Mesothelial cell of epicardium (in vitro differentiated cells): ENCODE measurements around the gene FAXDC2. TPM values are rescaled to one million over a fixed set of nuclear protein-coding genes. Genes with fewer than 3 reads are reported as not detected.

Experiments
- DNase-seq, 2 experiments: peaks; one replicate each; pipeline ENCODE4 v3.0.0; 2021; ENCODE audit warnings: low spot score in 2 of 2; ENCODE audit not compliant: unreplicated experiment in 2 of 2
- H3K27ac Mint-ChIP-seq: 2 replicates; pipeline ENCODE4 v1.8.0; 2021; ENCODE audit warnings: mixed read lengths
- H3K27me3 Mint-ChIP-seq: 2 replicates; pipeline ENCODE4 v1.8.0; 2021; ENCODE audit warnings: low read depth, mixed read lengths
- H3K36me3 Mint-ChIP-seq: 2 replicates; pipeline ENCODE4 v1.8.0; 2021; ENCODE audit warnings: mixed read lengths
- H3K4me1 Mint-ChIP-seq: 2 replicates; pipeline ENCODE4 v1.8.0; 2021; ENCODE audit warnings: mixed read lengths
- H3K4me3 Mint-ChIP-seq: 2 replicates; pipeline ENCODE4 v1.8.0; 2021; ENCODE audit warnings: mild to moderate bottlenecking, moderate library complexity, mixed read lengths
- H3K9me3 Mint-ChIP-seq: 2 replicates; pipeline ENCODE4 v1.8.0; 2021; ENCODE audit warnings: mixed read lengths
- total RNA-seq: library from RNA; stranded (reverse); gene quantifications from 3 replicates; pipeline ENCODE4 v1.2.1, GENCODE V29; 2021
- TF ChIP-seq, protein P1 (sequence below): fragments of 200-600 bp; sonication (generic); IDR thresholded peaks from one replicate; pipeline ENCODE4 v1.5.0; 2021; ENCODE audit warnings: antibody characterized with exemption; ENCODE audit not compliant: unreplicated experiment

FAXDC2 gene
- total RNA-seq, 1 donor from 2014 or later, result 30.6 TPM

GRCh38 chr5:154782812-154783592 is 67.4 kb downstream of the FAXDC2 start:
- Mint-ChIP-seq H3K27ac (peak overlapping the region; percentile 16), H3K4me1 (peaks cover 34% of the 10 kb centered on the region), H3K4me3 (no peak overlapping the region), H3K9me3 (no peaks in the 10 kb centered on the region), H3K27me3 (no peaks in the 10 kb centered on the region), H3K36me3 (no peaks in the 10 kb centered on the region)
- TF ChIP-seq, protein P1, sequence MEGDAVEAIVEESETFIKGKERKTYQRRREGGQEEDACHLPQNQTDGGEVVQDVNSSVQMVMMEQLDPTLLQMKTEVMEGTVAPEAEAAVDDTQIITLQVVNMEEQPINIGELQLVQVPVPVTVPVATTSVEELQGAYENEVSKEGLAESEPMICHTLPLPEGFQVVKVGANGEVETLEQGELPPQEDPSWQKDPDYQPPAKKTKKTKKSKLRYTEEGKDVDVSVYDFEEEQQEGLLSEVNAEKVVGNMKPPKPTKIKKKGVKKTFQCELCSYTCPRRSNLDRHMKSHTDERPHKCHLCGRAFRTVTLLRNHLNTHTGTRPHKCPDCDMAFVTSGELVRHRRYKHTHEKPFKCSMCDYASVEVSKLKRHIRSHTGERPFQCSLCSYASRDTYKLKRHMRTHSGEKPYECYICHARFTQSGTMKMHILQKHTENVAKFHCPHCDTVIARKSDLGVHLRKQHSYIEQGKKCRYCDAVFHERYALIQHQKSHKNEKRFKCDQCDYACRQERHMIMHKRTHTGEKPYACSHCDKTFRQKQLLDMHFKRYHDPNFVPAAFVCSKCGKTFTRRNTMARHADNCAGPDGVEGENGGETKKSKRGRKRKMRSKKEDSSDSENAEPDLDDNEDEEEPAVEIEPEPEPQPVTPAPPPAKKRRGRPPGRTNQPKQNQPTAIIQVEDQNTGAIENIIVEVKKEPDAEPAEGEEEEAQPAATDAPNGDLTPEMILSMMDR, result no peak
- no peak for DNase-seq

DNA sequence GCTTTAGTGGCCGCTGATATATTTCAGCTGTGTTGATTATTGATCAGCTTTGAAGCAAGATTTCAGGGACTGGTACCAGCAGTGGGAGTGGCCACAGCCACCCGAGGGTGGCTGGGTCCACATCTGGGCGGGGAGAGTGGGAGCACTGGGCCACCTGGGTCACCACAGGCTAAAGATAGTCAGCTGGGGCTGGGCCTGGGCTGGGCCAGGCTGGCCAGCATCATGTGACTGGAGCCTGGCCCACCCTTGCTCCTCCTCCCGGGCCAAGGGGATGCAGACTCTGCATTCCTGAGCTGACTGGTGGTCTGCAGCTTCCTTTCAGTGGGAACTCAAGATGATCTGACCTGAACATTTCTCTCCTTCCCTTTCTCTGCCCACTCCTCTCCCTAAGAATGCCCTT is 68.1 kb downstream of the FAXDC2 start:
- H3K4me1 Mint-ChIP-seq, result peaks cover 27% of the 10 kb centered on the region
- no peaks in the 10 kb centered on the region for H3K27me3 Mint-ChIP-seq
- no peak overlapping the region for H3K4me3 Mint-ChIP-seq
- TF ChIP-seq, protein P1, result no peak
- no peaks in the 10 kb centered on the region for H3K9me3 Mint-ChIP-seq
- no peak for DNase-seq
- no peaks in the 10 kb centered on the region for H3K36me3 Mint-ChIP-seq
- peak overlapping the region; percentile 16 for H3K27ac Mint-ChIP-seq

DNA sequence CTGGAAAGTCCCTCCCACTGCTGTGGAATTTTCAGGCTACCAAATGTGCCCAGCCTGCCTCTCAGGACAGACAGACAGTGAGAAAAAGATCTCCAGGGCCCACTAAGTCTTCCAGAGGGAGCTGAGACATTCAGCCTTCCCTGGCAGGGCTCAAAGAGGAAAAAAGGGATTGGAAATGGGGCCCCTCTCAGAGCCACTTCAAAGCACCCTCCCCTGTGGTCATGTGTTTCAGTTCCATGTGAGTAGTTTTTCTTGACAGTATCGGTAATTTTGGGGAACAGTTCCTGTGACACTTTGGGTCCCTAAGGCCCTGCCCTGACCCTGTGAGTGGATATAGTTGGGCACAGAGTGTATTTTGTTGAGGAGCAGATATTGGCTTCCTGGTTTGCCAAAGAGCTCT is 70.3 kb downstream of the FAXDC2 start:
- H3K27me3 Mint-ChIP-seq, result no peaks in the 10 kb centered on the region
- H3K9me3 Mint-ChIP-seq, result no peaks in the 10 kb centered on the region
- H3K4me1 Mint-ChIP-seq, result peaks cover 24% of the 10 kb centered on the region
- no peak for DNase-seq
- no peaks in the 10 kb centered on the region for H3K36me3 Mint-ChIP-seq
- TF ChIP-seq, protein P1, result no peak
- no peak overlapping the region for H3K4me3 Mint-ChIP-seq
- H3K27ac Mint-ChIP-seq, result peak overlapping the region; percentile 13

- Mint-ChIP-seq H3K4me1 (peaks cover 20% of the 10 kb centered on the region), H3K4me3 (no peak overlapping the region), H3K9me3 (no peaks in the 10 kb centered on the region), H3K36me3 (no peaks in the 10 kb centered on the region), H3K27ac (no peak overlapping the region), H3K27me3 (no peaks in the 10 kb centered on the region)
- no peak for DNase-seq
- TF ChIP-seq, protein P1, result no peak
Measured at GRCh38 chr5:154779105-154779504, 71.3 kb downstream of the FAXDC2 start.

- TF ChIP-seq, protein P1, result no peak
- H3K27me3 Mint-ChIP-seq, result no peaks in the 10 kb centered on the region
- H3K36me3 Mint-ChIP-seq, result no peaks in the 10 kb centered on the region
- H3K4me1 Mint-ChIP-seq, result peaks cover 20% of the 10 kb centered on the region
- no peaks in the 10 kb centered on the region for H3K9me3 Mint-ChIP-seq
- H3K4me3 Mint-ChIP-seq, result no peak overlapping the region
- H3K27ac Mint-ChIP-seq, result no peak overlapping the region
- no peak for DNase-seq
Measured at GRCh38 chr5:154778534-154778933, 71.9 kb downstream of the FAXDC2 start.
